Body of pancreas (tissue), 4 donors: ENCODE measurements around the gene ARRDC2. TPM values are rescaled to one million over a fixed set of nuclear protein-coding genes. Genes with fewer than 3 reads are reported as not detected.
"Not testable (repeated sequence)": the region's sequence is repeated elsewhere in the genome, so short reads cannot be mapped to it uniquely, and the experiment has no call there.

Experiments
- ATAC-seq: fragments of 150-250 bp; one replicate; pipeline ENCODE4 v1.9.1; 2016
- DNase-seq, 4 donors: peaks; one replicate each; pipeline ENCODE4 v3.0.0-alpha.2; 2019
- H3K27ac ChIP-seq, 4 donors: fragments of 200-600 bp; sonication (generic); 1 replicate in 3 of 4; 2 replicates in 1 of 4; pipeline versions ENCODE4 v1.5.1 to v1.6.1; 2016 to 2019; ENCODE audit warnings: mild to moderate bottlenecking in 1 of 4, mixed read lengths in 1 of 4, moderate library complexity in 1 of 4
- H3K27me3 ChIP-seq, 2 donors: fragments of 200-600 bp; sonication (generic); one replicate each; pipeline ENCODE4 v1.6.0; 2016; ENCODE audit warnings: mild to moderate bottlenecking in 1 of 2
- H3K36me3 ChIP-seq, 2 donors: fragments of 200-600 bp; sonication (generic); replicated peaks in 1 of 2; 2 replicates each; pipeline ENCODE4 v1.5.1; 2016; ENCODE audit warnings: low read depth in 2 of 2; ENCODE audit not compliant: insufficient read depth in 1 of 2
- H3K4me1 ChIP-seq: fragments of 200-600 bp; sonication (generic); one replicate; pipeline ENCODE4 v1.6.0; 2016
- H3K4me3 ChIP-seq, 2 donors: fragments of 200-600 bp; sonication (generic); 1 replicate in 1 of 2; 2 replicates in 1 of 2; pipeline ENCODE4 v1.5.1; 2016 to 2019
- H3K9me3 ChIP-seq, 3 donors: fragments of 200-600 bp; sonication (generic); 1 replicate in 2 of 3; 2 replicates in 1 of 3; pipeline ENCODE4 v1.5.1; 2016
- POLR2A ChIP-seq, 3 donors: fragments of 450-650 bp; IDR thresholded peaks; one replicate each; pipeline ENCODE4 v1.6.1; 2016; ENCODE audit warnings: antibody characterized with exemption in 3 of 3, mild to moderate bottlenecking in 2 of 3
- WGBS, 2 donors: methylation state at CpG; one replicate each; pipeline ENCODE4 v1.1.5; 2017; 5-methylcytosine and 5-hydroxymethylcytosine counted together
- intact Hi-C: fragments of 100-400 bp; cut with DNase I; formaldehyde crosslinking; loops from one replicate; pipeline ENCODE4 v1.15.1; 2023
- total RNA-seq, 2 donors: library from RNA; depleted of rRNA; stranded (reverse); fragments of >200 nt; gene quantifications; one replicate each; pipeline ENCODE4 v1.1.0, GENCODE V29; 2016
- TF ChIP-seq, protein P1 (sequence below), 7 experiments: fragments of 450-650 bp in 4 of 7; fragments of 200-600 bp in 3 of 7; sonication (generic) in 3 of 7; IDR thresholded peaks; one replicate each; pipeline ENCODE4 v1.5.1; 2016 to 2019; ENCODE audit warnings: antibody characterized with exemption in 7 of 7

ARRDC2 gene
- total RNA-seq, 2 donors from 2014 or later = 23.1 to 30.1 TPM

GRCh38 chr19:17977488-17977887 is 30.5 kb upstream of the ARRDC2 start:
- H3K36me3 ChIP-seq = no peaks in the 10 kb centered on the region
- H3K27me3 ChIP-seq = no peaks in the 10 kb centered on the region
- H3K4me1 ChIP-seq = no peaks in the 10 kb centered on the region
- H3K4me3 ChIP-seq = no peak overlapping the region
- no peak overlapping the region for H3K27ac ChIP-seq
- WGBS, 2 donors = 58 to 59% methylated on average over 7 of the region's 7 CpGs
- intact Hi-C loops = no loop called here
- TF ChIP-seq, protein P1, sequence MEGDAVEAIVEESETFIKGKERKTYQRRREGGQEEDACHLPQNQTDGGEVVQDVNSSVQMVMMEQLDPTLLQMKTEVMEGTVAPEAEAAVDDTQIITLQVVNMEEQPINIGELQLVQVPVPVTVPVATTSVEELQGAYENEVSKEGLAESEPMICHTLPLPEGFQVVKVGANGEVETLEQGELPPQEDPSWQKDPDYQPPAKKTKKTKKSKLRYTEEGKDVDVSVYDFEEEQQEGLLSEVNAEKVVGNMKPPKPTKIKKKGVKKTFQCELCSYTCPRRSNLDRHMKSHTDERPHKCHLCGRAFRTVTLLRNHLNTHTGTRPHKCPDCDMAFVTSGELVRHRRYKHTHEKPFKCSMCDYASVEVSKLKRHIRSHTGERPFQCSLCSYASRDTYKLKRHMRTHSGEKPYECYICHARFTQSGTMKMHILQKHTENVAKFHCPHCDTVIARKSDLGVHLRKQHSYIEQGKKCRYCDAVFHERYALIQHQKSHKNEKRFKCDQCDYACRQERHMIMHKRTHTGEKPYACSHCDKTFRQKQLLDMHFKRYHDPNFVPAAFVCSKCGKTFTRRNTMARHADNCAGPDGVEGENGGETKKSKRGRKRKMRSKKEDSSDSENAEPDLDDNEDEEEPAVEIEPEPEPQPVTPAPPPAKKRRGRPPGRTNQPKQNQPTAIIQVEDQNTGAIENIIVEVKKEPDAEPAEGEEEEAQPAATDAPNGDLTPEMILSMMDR (IDR thresholded peaks at IDR 0.05) = no peak
- no peak for TF ChIP-seq POLR2A (IDR thresholded peaks at IDR 0.05)
- no peaks in the 10 kb centered on the region for H3K9me3 ChIP-seq
- DNase-seq (no peak), ATAC-seq (no peak)

- H3K27ac ChIP-seq = no peak overlapping the region
- ATAC-seq (no peak), DNase-seq (no peak)
- no peaks in the 10 kb centered on the region for H3K27me3 ChIP-seq
- no peaks in the 10 kb centered on the region for H3K4me1 ChIP-seq
- H3K4me3 ChIP-seq = no peak overlapping the region
- intact Hi-C loops = no loop called here
- no peaks in the 10 kb centered on the region for H3K9me3 ChIP-seq
- H3K36me3 ChIP-seq = no peaks in the 10 kb centered on the region
- 88 to 90% methylated on average over 30 to 38 of the region's 38 CpGs for WGBS, 2 donors
- no peak for TF ChIP-seq POLR2A (IDR thresholded peaks at IDR 0.05)
- TF ChIP-seq, protein P1 (IDR thresholded peaks at IDR 0.05) = no peak
These were observed 26.4 kb upstream of the ARRDC2 start for GRCh38 chr19:17981611-17982010.

DNA sequence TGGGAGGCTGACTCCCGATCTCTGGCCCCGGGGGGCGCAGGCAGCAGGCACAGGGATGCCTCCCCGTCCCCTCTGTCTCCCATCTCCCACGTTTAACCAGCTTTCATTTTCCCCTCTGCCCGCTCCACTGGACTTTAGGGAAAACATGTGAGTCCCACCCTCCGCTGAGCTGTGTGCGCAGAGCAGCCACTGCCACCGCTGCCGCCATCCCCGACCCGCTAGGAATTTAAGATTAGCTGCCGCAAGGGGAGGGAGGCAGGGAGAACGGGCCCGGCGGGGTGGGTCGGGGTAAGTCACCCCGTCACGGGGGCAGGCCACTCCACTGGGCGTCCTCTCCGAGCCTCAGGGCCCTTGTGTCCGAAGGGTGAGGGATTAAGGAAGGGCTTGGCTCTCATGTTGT is 25.5 kb upstream of the ARRDC2 start:
- Histone ChIP-seq H3K4me1 (no peaks in the 10 kb centered on the region), H3K4me3 (no peak overlapping the region), H3K9me3 (no peaks in the 10 kb centered on the region), H3K27ac (no peak overlapping the region), H3K27me3 (no peaks in the 10 kb centered on the region), H3K36me3 (no peaks in the 10 kb centered on the region)
- ATAC-seq (no peak), DNase-seq (no peak)
- TF ChIP-seq POLR2A (IDR thresholded peaks at IDR 0.05) = no peak
- TF ChIP-seq, protein P1 (IDR thresholded peaks at IDR 0.05) = no peak
- 63 to 83% methylated on average over 12 to 21 of the region's 22 CpGs for WGBS, 2 donors
- intact Hi-C loops = no loop called here

GRCh38 chr19:17985037-17985818 is 22.7 kb upstream of the ARRDC2 start:
- Histone ChIP-seq H3K27me3 (no peaks in the 10 kb centered on the region), H3K27ac (no peak overlapping the region), H3K36me3 (no peaks in the 10 kb centered on the region), H3K4me3 (no peak overlapping the region), H3K9me3 (no peaks in the 10 kb centered on the region), H3K4me1 (no peaks in the 10 kb centered on the region)
- DNase-seq = no peak
- ATAC-seq = no peak
- intact Hi-C loops = no loop called here
- WGBS, 2 donors = 43 to 67% methylated on average over 6 to 17 of the region's 17 CpGs
- no peak for TF ChIP-seq POLR2A (IDR thresholded peaks at IDR 0.05)
- TF ChIP-seq, protein P1 (IDR thresholded peaks at IDR 0.05) = no peak

DNA sequence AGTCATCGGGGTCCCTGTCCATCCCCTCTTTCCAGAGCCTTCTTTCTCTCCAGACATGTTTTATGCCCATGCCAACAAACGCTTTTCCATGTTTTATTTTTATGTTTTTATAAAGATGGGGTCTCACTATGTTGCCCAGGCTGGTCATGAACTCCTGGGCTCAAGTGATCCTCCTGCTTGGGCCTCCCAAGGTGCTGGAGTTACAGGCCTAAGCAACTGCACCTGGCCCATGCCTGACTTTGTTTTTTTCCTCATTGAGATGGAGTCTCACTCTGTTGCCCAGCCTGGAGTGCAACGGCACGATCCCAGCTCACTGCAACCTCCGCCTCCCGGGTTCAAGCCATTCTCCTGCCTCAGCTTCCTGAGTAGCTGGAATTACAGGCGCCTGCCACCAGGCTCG is 21.4 kb upstream of the ARRDC2 start:
- intact Hi-C loops, H3K4me1 ChIP-seq, H3K27ac ChIP-seq, H3K27me3 ChIP-seq, H3K36me3 ChIP-seq, ATAC-seq, DNase-seq, H3K4me3 ChIP-seq, H3K9me3 ChIP-seq: not testable (repeated sequence)
- WGBS, 2 donors = 78 to 82% methylated on average over 8 of the region's 8 CpGs
